HepG2 (cell line): ENCODE results near the gene KCNQ2. TPM values are rescaled to one million over a fixed set of nuclear protein-coding genes. Genes with fewer than 3 reads are reported as not detected.

ENCODE experiments used
- ATAC-seq: fragments of 200-7000 bp; cut with Tn5 transposase; 3 replicates; pipeline ENCODE4 v1.9.1; 2020; ENCODE audit warnings: mild to moderate bottlenecking, moderate library complexity
- BruUV-seq: library from RNA; stranded (reverse); fragments of 400-500 nt; replicated peaks from 2 replicates; lab custom pipeline; 2021; lab: Mats Ljungman, UMichigan
- CTCF ChIA-PET: fragments of 300-600 bp; formaldehyde crosslinking; extraction: SDS; loops from one replicate; lab custom pipeline; 2021; ENCODE audit warnings: low total read pairs, inconsistent platforms, low intra/inter-chr PET ratio; lab: Yijun Ruan, JAX
- POLR2A ChIA-PET: fragments of 350-600 bp; sonication (Branson Sonifier 250); formaldehyde crosslinking; loops from one replicate; lab custom pipeline; 2020; ENCODE audit warnings: antibody characterized with exemption, inconsistent platforms; lab: Yijun Ruan, JAX
- DNase-seq: peaks from one replicate; pipeline ENCODE4 v3.0.0-alpha.2; 2015; ENCODE audit warnings: low spot score
- FAIRE-seq: peaks from 3 replicates; lab custom pipeline; 2011; peaks lifted over from hg19 to GRCh38; lab: Jason Lieb, UNC
- H2AFZ ChIP-seq: one replicate; pipeline ENCODE4 v1.6.1; 2011; ENCODE audit warnings: low read length, inconsistent platforms
- H3K27ac ChIP-seq: fragments of 300-600 bp; 3 replicates; pipeline ENCODE4 v1.8.0; 2011; ENCODE audit warnings: mixed run types, mild to moderate bottlenecking, mixed read lengths, low read length, inconsistent platforms; ENCODE audit not compliant: insufficient read depth; ENCODE audit errors: extremely low read length
- H3K27me3 ChIP-seq, 2 experiments: fragments of 200-600 bp in 1 of 2; 2 replicates in 1 of 2; 3 replicates in 1 of 2; pipeline versions ENCODE4 v1.6.0 to v1.8.0; 2011; ENCODE audit warnings: low read length in 2 of 2, mild to moderate bottlenecking in 2 of 2, moderate library complexity in 2 of 2, inconsistent platforms in 1 of 2; ENCODE audit not compliant: insufficient read depth in 2 of 2, control insufficient read depth in 1 of 2
- H3K36me3 ChIP-seq, 2 experiments: fragments of 200-600 bp in 1 of 2; replicated peaks in 1 of 2; 2 replicates in 1 of 2; 3 replicates in 1 of 2; pipeline versions ENCODE4 v1.5.1 to v1.8.0; 2011; ENCODE audit warnings: low read length in 2 of 2, inconsistent platforms in 1 of 2; ENCODE audit not compliant: insufficient read depth in 2 of 2, control insufficient read depth in 1 of 2
- H3K4me1 ChIP-seq: 2 replicates; pipeline ENCODE4 v1.5.1; 2012; ENCODE audit warnings: low read length, inconsistent platforms; ENCODE audit not compliant: insufficient read depth
- H3K4me2 ChIP-seq: 2 replicates; pipeline ENCODE4 v1.6.0; 2011; ENCODE audit warnings: low read depth, low read length, inconsistent platforms
- H3K4me3 ChIP-seq, 3 experiments: fragments of 200-600 bp in 1 of 3; sonication (generic), shearing (Covaris generic) in 1 of 3; replicated peaks in 1 of 3; 2 replicates each; pipeline ENCODE4 v1.5.1; 2011 to 2016; ENCODE audit warnings: low read length in 3 of 3, inconsistent platforms in 2 of 3, low read depth in 2 of 3, mild to moderate bottlenecking in 2 of 3, control low read depth in 1 of 3, mixed read lengths in 1 of 3; ENCODE audit not compliant: insufficient read depth in 1 of 3
- H3K79me2 ChIP-seq: one replicate; pipeline ENCODE4 v1.6.1; 2011; ENCODE audit warnings: low read length, inconsistent platforms; ENCODE audit not compliant: insufficient read depth
- H3K9ac ChIP-seq: 2 replicates; pipeline ENCODE4 v1.6.0; 2011; ENCODE audit warnings: mild to moderate bottlenecking, low read depth, low read length, inconsistent platforms; ENCODE audit not compliant: insufficient read depth
- H3K9me3 ChIP-seq: 2 replicates; pipeline ENCODE4 v1.5.1; 2012; ENCODE audit warnings: mild to moderate bottlenecking, low read length
- H4K20me1 ChIP-seq: 2 replicates; pipeline ENCODE4 v1.6.0; 2011; ENCODE audit warnings: inconsistent platforms, mild to moderate bottlenecking, low read length, moderate library complexity; ENCODE audit not compliant: insufficient read depth
- DDIT3 ChIP-seq: sonication (generic); formaldehyde crosslinking; IDR thresholded peaks from 2 replicates; pipeline ENCODE4 v1.4.0; 2020; ENCODE audit warnings: mild to moderate bottlenecking, missing genetic modification reagents
- KMT2A ChIP-seq: sonication (generic); formaldehyde crosslinking; IDR thresholded peaks from 2 replicates; pipeline ENCODE4 v1.4.0; 2020; ENCODE audit warnings: missing genetic modification reagents
- MTF1 ChIP-seq: sonication (generic); formaldehyde crosslinking; IDR thresholded peaks from 2 replicates; pipeline ENCODE4 v1.5.0; 2020; ENCODE audit warnings: missing genetic modification reagents
- PATZ1 ChIP-seq: sonication (generic); formaldehyde crosslinking; IDR thresholded peaks from 2 replicates; pipeline ENCODE4 v1.4.0; 2020; ENCODE audit warnings: missing genetic modification reagents
- SMAD3 ChIP-seq: sonication (generic); formaldehyde crosslinking; IDR thresholded peaks from 2 replicates; pipeline ENCODE4 v1.4.0; 2020; ENCODE audit warnings: missing genetic modification reagents
- SRSF4 ChIP-seq: fragments of 200-400 bp; formaldehyde crosslinking; IDR thresholded peaks from one replicate; pipeline ENCODE4 v1.6.1; 2018; ENCODE audit warnings: mild to moderate bottlenecking, low read depth, low read length, moderate library complexity; ENCODE audit not compliant: poor library complexity, severe bottlenecking
- ZIK1 ChIP-seq: sonication (generic); formaldehyde crosslinking; IDR thresholded peaks from 2 replicates; pipeline ENCODE4 v1.5.0; 2020; ENCODE audit warnings: mild to moderate bottlenecking, low read depth, missing genetic modification reagents, borderline replicate concordance
- ZNF281 ChIP-seq: sonication (generic); formaldehyde crosslinking; IDR thresholded peaks from 2 replicates; pipeline ENCODE4 v1.4.0; 2020; ENCODE audit warnings: missing genetic modification reagents, borderline replicate concordance
- WGBS: methylation state at CpG from one replicate; pipeline ENCODE4 v1.1.6; 2017; ENCODE audit warnings: low lambda C conversion rate; 5-methylcytosine and 5-hydroxymethylcytosine counted together
- in situ Hi-C: cut with HindIII; loops from 2 replicates; pipeline ENCODE4 v1.10.0; 2017; ENCODE audit warnings: low pct_unique_long_range_greater_than_20kb; ENCODE audit not compliant: extremely low pct_ligation_motif_present
- intact Hi-C: fragments of 100-400 bp; cut with micrococcal nuclease; formaldehyde crosslinking; loops from one replicate; pipeline ENCODE4 v1.10.0; 2022; ENCODE audit not compliant: unreplicated experiment
- polyA plus RNA-seq, 8 experiments: library from polyadenylated mRNA; depleted of rRNA in 3 of 8; stranded (reverse) in 7 of 8; unstranded in 1 of 8; fragments of >200 nt; fragmentation: Illumina TruSeq in 4 of 8; extraction: Trizol in 4 of 8; gene quantifications; 2 replicates each; pipeline versions ENCODE4 v1.2.1 to v1.2.3, GENCODE V29; 2011 to 2016; ENCODE audit warnings: low read depth in 4 of 8, missing spikeins in 1 of 8, mixed read lengths in 1 of 8; ENCODE audit not compliant: insufficient read depth in 1 of 8
- total RNA-seq, 5 experiments: library from RNA; depleted of rRNA; stranded (reverse); fragments of >200 nt; fragmentation: Illumina TruSeq; extraction: Trizol; gene quantifications; 2 replicates each; pipeline ENCODE4 v1.2.3, GENCODE V29; 2016; ENCODE audit warnings: low read depth in 1 of 5
- TF ChIP-seq, protein P1 (sequence below): sonication (generic); formaldehyde crosslinking; IDR thresholded peaks from 2 replicates; pipeline ENCODE4 v1.8.0; 2022; ENCODE audit warnings: missing genetic modification reagents, mild to moderate bottlenecking, moderate library complexity, borderline replicate concordance
- TF ChIP-seq, protein P2 (sequence below): sonication (generic); formaldehyde crosslinking; IDR thresholded peaks from 2 replicates; pipeline ENCODE4 v1.4.0; 2020; ENCODE audit warnings: missing genetic modification reagents, mild to moderate bottlenecking, borderline replicate concordance

The KCNQ2 gene
- total and polyA plus RNA-seq, 2 of the 13 experiments (the other 11 are each of a cell fraction or from before 2014, with no cell fraction given), result not detected

DNA sequence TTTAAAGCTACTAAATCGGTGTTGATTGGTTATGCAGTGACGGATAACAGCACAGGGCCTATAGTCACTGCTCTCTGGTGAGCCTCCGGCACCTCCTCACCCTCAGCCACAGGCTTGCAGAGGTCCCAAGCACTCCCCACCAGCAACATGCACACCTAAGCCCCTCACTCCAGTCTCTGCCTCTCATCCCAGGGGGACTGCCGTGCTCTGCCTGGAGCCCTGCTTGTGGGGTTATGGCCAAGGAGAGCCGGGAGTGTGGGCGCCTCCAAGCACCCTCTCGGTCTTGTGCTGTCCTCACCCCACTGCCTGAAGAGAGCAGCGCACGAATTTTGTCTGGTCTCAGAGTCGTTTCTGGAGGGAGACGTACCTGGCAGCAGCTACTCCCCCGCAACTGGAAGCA lies 33.3 kb upstream of the KCNQ2 start:
- H2AFZ ChIP-seq, result no peak overlapping the region
- H3K9ac ChIP-seq, result no peak overlapping the region
- in situ Hi-C loops (no loop called here), intact Hi-C loops (no loop called here)
- H3K79me2 ChIP-seq, result no peaks in the 10 kb centered on the region
- H4K20me1 ChIP-seq, result no peaks in the 10 kb centered on the region; the same call in 1 of the 2 replicates
- FAIRE-seq (no peak), DNase-seq (no peak), ATAC-seq (no peak)
- H3K4me2 ChIP-seq, result no peak overlapping the region
- POLR2A ChIA-PET, result no interaction called here
- H3K36me3 ChIP-seq, result no peaks in the 10 kb centered on the region
- H3K4me1 ChIP-seq, result no peaks in the 10 kb centered on the region
- no peaks in the 10 kb centered on the region for H3K9me3 ChIP-seq
- CTCF ChIA-PET, result no interaction called here
- H3K4me3 ChIP-seq, result no peak overlapping the region
- peaks cover 18 to 89% of the 10 kb centered on the region in 2 experiments; a peak in 4 of 5 replicates for H3K27me3 ChIP-seq
- whole genome bisulfite sequencing, result 38% methylated on average over 12 of the region's 12 CpGs
- no TSS peak for BruUV-seq
- H3K27ac ChIP-seq, result no peak overlapping the region
- TF ChIP-seq PATZ1 (CRISPR knock-in tag) (no peak), MTF1 (CRISPR knock-in tag) (no peak), DDIT3 (no peak), SRSF4 (no peak), SMAD3 (CRISPR knock-in tag) (no peak), ZIK1 (no peak)

GRCh38 chr20:63505281-63505680 lies 32.8 kb upstream of the KCNQ2 start:
- in situ Hi-C loops, result no loop called here
- Histone ChIP-seq H3K9ac (no peak overlapping the region), H3K4me2 (no peak overlapping the region), H3K9me3 (no peaks in the 10 kb centered on the region), H2AFZ (no peak overlapping the region), H4K20me1 (no peaks in the 10 kb centered on the region; the same call in 1 of the 2 replicates), H3K27ac (no peak overlapping the region), H3K4me3 (no peak overlapping the region), H3K79me2 (no peaks in the 10 kb centered on the region), H3K36me3 (no peaks in the 10 kb centered on the region), H3K27me3 (peaks cover 20 to 90% of the 10 kb centered on the region in 2 experiments; a peak in 4 of 5 replicates), H3K4me1 (no peaks in the 10 kb centered on the region)
- POLR2A ChIA-PET, result no interaction called here
- no peak for FAIRE-seq
- CTCF ChIA-PET, result no interaction called here
- no TSS peak for BruUV-seq
- no peak for DNase-seq
- 29% methylated on average over 8 of the region's 8 CpGs for WGBS
- no peak for ATAC-seq
- intact Hi-C loops, result no loop called here
- TF ChIP-seq, protein P1, sequence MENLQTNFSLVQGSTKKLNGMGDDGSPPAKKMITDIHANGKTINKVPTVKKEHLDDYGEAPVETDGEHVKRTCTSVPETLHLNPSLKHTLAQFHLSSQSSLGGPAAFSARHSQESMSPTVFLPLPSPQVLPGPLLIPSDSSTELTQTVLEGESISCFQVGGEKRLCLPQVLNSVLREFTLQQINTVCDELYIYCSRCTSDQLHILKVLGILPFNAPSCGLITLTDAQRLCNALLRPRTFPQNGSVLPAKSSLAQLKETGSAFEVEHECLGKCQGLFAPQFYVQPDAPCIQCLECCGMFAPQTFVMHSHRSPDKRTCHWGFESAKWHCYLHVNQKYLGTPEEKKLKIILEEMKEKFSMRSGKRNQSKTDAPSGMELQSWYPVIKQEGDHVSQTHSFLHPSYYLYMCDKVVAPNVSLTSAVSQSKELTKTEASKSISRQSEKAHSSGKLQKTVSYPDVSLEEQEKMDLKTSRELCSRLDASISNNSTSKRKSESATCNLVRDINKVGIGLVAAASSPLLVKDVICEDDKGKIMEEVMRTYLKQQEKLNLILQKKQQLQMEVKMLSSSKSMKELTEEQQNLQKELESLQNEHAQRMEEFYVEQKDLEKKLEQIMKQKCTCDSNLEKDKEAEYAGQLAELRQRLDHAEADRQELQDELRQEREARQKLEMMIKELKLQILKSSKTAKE (CRISPR knock-in tag), result no peak
- no peak for TF ChIP-seq KMT2A
- TF ChIP-seq ZNF281, result no peak
- TF ChIP-seq, protein P2, sequence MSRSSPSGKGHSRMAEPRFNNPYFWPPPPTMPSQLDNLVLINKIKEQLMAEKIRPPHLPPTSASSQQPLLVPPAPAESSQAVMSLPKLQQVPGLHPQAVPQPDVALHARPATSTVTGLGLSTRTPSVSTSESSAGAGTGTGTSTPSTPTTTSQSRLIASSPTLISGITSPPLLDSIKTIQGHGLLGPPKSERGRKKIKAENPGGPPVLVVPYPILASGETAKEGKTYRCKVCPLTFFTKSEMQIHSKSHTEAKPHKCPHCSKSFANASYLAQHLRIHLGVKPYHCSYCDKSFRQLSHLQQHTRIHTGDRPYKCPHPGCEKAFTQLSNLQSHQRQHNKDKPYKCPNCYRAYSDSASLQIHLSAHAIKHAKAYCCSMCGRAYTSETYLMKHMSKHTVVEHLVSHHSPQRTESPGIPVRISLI (CRISPR knock-in tag), result no peak
